GM12891 (cell line): ENCODE data around the gene GDPD3.

Experiments
- DNase-seq: peaks from one replicate; pipeline ENCODE4 v3.0.0; 2011; ENCODE audit warnings: low spot score; ENCODE audit not compliant: insufficient read length
- FAIRE-seq: peaks from 2 replicates; lab custom pipeline; 2011; peaks lifted over from hg19 to GRCh38; lab: Jason Lieb, UNC
- PAX5 ChIP-seq: IDR thresholded peaks from 2 replicates; pipeline ENCODE4 v1.6.1; 2011; ENCODE audit warnings: low read length, moderate library complexity, mild to moderate bottlenecking; ENCODE audit not compliant: insufficient read depth, severe bottlenecking
- POLR2A ChIP-seq: IDR thresholded peaks from 2 replicates; pipeline ENCODE4 v1.6.1; 2011; ENCODE audit warnings: low read depth, low read length, control low read depth
- POLR2AphosphoS5 ChIP-seq: IDR thresholded peaks from 2 replicates; pipeline ENCODE4 v1.6.1; 2011; ENCODE audit warnings: low read depth, low read length, control low read depth
- POU2F2 ChIP-seq: IDR thresholded peaks from 2 replicates; pipeline ENCODE4 v1.6.1; 2011; ENCODE audit warnings: low read depth, mild to moderate bottlenecking, control low read depth, low read length, moderate library complexity
- SPI1 ChIP-seq: IDR thresholded peaks from 2 replicates; pipeline ENCODE4 v1.6.1; 2011; ENCODE audit warnings: low read depth, low read length, control low read depth
- TAF1 ChIP-seq: IDR thresholded peaks from 2 replicates; pipeline ENCODE4 v1.6.1; 2011; ENCODE audit warnings: low read depth, low read length, control low read depth

The GDPD3 gene

GRCh38 chr16:30065943-30066760 lies 47.2 kb downstream of the GDPD3 start:
- DNase-seq: no peak
- FAIRE-seq: no peak
- TF ChIP-seq PAX5: no peak
- TF ChIP-seq POU2F2: no peak
- no peak for TF ChIP-seq POLR2A
- no peak for TF ChIP-seq POLR2AphosphoS5
- TF ChIP-seq TAF1: no peak
- no peak for TF ChIP-seq SPI1

GRCh38 chr16:30065102-30065942 lies 48.0 kb downstream of the GDPD3 start, which contains the start of gene ALDOA:
TSS of gene ALDOA (plus strand) at chr16:30065760. CDS start at chr16:30066898, 1,138 bp downstream.
- FAIRE-seq (peak; percentile 92), DNase-seq (peak; percentile 94)
- TF ChIP-seq POU2F2 (no peak; the same call in 1 of the 2 replicates), SPI1 (peak; percentile 4; the same call in 1 of the 2 replicates), POLR2A (peak; percentile 82), PAX5 (no peak), TAF1 (peak; percentile 66), POLR2AphosphoS5 (peak; percentile 90)

GRCh38 chr16:30064729-30065101 lies 48.6 kb downstream of the GDPD3 start:
- FAIRE-seq (no peak), DNase-seq (no peak)
- peak; percentile 46; the same call in 1 of the 2 replicates for TF ChIP-seq TAF1
- TF ChIP-seq POLR2A: no peak

GRCh38 chr16:30063893-30064728 lies 49.2 kb downstream of the GDPD3 start:
- FAIRE-seq: peak; percentile 72
- peak; percentile 70 for DNase-seq
- no peak for TF ChIP-seq SPI1
- peak; percentile 30 for TF ChIP-seq POLR2A
- no peak for TF ChIP-seq PAX5

- no peak for DNase-seq
- no peak for TF ChIP-seq TAF1
- TF ChIP-seq POLR2AphosphoS5: no peak
- TF ChIP-seq SPI1: no peak
- no peak for TF ChIP-seq POU2F2
- TF ChIP-seq POLR2A: no peak
- TF ChIP-seq PAX5: no peak
- FAIRE-seq: no peak
Measured at GRCh38 chr16:30063278-30063892, 50.0 kb downstream of the GDPD3 start.

- FAIRE-seq (no peak), DNase-seq (no peak)
- no peak for TF ChIP-seq POLR2A
- no peak for TF ChIP-seq TAF1
- TF ChIP-seq SPI1: no peak
- TF ChIP-seq PAX5: no peak
Measured at GRCh38 chr16:30060836-30061554, 52.3 kb downstream of the GDPD3 start.

GRCh38 chr16:30060346-30060745 lies 53.0 kb downstream of the GDPD3 start:
- no peak for DNase-seq
- no peak for FAIRE-seq
- TF ChIP-seq SPI1: no peak
- no peak for TF ChIP-seq POLR2AphosphoS5
- TF ChIP-seq POLR2A: no peak
- TF ChIP-seq POU2F2: no peak
- no peak for TF ChIP-seq PAX5
- no peak for TF ChIP-seq TAF1

GRCh38 chr16:30054959-30055553 lies 58.3 kb downstream of the GDPD3 start:
- TF ChIP-seq SPI1: no peak
- no peak for TF ChIP-seq TAF1
- TF ChIP-seq POLR2A: no peak
- TF ChIP-seq POU2F2: no peak
- no peak for TF ChIP-seq PAX5
- no peak for TF ChIP-seq POLR2AphosphoS5
- FAIRE-seq (no peak), DNase-seq (no peak)
